Cerebellar cortex (tissue), 1 donor: ENCODE data around the gene POU3F3.

Experiments
- DNase-seq: peaks from one replicate; pipeline ENCODE4 v3.0.0-alpha.2; 2015; ENCODE audit warnings: low spot score

POU3F3 gene

DNA sequence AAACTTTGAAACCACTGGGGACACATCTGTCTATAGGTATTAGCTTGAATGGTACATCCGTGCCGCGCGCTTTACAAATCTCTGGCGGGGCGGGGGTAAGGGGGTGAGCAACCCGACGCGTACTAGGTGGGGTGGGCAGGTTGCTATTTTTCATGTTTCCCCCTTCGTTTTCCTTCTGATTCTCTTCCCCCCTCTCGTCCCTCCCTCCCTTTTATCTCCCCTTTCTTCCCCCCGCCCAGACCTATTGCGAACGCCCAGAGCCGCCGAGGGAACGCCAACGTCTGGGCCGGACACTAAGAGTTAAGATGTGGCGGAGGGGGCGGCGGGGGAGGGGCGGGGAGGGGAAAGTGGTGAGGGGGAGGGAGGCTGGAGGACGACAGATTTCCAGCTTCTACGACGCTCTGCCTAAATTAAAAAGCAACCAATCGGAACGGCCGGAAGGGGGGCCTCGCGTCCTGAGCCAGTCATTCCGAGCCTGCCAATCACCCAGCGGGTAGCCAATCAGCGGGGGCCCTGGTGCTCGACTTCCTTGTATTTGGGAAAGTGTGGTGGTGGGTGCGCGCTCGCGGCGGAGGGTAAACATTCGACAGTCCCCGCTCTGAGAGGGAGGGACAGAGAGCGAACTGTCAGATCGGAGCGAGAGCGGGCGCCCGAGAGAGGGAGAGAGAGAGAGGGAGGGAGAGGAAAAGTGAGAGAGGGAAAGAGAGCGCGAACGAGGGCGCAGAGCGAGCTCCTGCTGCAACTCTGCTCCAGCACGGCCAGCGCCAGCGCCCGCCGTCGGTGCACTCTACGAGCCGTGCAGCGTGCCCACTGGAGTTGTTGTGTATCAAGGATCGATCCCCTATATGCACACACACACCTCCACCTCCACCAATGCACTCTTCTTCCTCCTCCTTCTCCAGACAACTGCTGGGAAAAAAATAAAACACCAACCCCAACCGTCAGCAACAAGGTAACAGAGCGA lies at the start of gene POU3F3:
POU3F3 (plus strand) TSS at position 582 of the 964 bp plus-strand sequence. CDS start 1,396 bp downstream, outside the sequence.
- peak; percentile 92 for DNase-seq

DNA sequence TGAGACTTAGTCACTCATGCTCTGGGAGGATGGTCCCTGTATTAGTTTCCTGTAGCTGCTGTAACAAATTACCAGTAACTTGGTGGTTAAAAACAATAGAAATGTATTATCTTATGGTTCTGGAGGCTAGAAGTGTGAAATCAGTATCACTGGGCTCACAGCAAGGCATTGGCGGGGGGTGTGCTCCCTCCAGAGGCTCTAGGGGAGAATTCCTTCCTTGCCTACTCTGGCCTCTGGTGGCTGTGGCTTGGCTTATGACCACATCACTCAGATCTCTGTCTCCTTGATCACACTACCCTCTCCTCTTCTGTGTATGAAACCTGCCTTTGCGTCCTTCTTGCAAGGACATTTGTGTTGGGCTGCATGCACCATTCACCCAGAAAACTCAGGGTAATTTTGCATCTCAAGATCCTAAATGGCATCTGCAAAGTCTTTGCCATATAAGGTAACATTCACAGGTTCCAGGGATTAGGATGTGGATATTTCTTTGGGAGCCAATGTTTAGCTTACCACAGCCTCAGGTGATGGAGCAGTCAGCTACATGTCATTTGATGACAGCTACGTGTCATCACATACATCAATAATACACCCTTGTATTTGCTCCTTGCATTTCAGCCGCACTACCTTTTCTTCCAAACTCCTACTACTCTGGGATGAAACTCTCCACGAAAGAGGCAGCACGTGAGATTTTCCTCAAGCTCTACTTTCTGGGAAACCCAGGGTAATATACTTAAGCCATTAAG lies 49.6 kb upstream of the POU3F3 start:
- DNase-seq, result no peak

DNA sequence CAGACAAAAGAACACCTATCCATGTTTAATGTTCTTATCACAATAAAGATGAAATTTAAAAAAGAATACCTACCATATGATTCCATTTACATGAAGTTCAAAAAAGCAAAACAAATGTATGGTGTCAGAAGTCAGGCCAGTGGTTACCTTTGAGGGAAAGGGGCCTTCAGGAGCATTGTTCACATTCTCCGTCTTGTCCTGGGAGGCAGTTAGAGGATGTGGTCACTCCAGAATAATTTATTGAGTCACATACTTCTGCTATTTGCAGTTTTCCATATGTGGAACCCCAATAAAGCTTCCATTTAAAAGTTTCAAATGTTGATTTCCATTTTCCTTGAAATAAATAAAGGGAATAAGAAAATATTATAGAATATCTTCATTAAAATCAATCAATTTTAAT lies 41.6 kb upstream of the POU3F3 start:
- no peak for DNase-seq

DNA sequence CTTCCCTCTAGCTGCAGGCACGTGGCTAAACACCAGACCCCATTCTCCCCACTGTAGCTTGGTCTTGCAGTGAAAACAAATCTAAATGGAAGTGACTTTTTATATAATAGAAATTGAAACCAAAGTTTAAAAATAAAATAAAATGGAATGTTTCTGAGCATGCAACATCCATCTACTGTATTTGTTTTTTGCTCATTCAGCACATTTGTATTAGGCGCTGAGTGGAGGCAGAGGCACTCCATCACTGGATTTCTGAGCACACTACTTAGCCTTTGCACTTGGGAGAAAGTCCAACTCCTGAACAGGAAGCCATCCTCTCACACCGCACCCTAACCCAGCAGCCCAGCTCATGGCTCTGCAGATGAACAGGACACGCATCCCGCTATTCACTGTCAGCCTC lies 37.8 kb upstream of the POU3F3 start:
- DNase-seq, result no peak

DNA sequence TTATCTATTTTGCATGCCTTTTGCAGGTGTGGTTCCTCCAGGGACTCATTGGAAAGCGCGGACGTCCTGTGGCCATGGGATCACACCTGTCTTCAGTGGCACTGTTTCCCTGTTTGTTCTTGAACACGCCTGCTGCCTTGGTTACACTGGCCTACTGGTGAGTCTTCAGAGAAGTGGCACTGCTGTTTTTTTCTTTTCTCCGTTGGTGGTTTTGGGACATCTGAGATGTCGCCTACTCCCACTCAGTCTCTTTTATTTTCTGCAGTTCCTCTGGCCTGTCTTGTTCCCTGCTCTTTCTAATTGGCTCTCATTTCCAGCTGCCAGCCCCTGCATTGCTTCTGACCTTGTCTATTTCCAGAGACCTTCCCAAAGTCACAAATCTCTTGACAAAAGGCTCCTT lies 35.7 kb upstream of the POU3F3 start:
- no peak for DNase-seq

DNA sequence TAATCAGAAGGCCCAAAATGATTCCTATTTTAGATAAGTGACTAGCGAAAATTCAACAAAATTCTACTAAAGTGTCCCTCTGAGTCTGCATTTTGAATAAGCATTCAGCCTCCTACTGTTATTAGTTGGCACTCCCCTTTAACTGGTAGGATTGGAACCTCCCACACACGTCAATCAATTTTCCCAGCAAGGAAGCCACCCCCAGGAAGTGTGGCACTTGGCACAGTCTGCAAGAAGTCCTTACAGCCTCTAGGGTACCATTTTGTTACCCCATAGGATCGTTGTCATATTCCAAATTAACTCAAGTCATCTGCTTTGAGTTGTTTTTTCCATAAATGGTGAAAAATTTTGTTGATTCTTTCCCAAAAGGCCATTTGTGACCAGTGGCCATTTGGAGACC lies 33.8 kb upstream of the POU3F3 start:
- no peak for DNase-seq

DNA sequence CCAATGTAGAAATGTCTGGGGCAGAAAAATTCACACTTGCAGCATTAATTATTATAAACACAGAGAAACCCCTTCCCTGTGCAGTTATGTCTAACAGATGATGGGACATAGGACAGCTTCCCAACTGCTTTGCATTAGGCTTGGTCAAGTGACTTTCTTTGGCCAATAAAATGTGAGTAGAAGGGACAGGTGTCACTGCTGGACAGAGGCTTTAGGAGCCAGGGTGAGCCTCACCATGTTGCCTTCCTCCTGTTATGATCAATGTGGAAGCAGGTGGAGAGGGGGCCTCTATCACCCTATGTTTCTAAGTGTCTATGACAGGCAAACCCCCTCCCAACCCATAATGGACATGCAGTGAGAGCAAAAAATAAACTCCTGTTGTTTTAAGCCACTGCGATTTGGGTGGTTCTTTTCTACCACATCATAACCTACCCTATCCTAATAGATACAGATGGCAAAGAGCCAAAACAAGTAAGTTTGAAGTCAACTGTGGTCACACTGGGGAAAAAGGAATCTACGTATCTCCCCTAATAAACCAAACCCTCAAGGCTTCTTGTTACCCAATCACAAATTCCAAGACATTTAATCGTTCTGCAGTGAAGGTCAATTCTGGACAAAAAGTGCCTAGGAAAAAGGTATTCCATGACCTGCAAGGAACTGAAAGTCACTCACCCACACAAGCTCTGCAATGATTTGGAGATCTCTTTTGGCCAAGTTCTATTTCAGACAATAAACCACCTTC lies 28.6 kb upstream of the POU3F3 start:
- no peak for DNase-seq

DNA sequence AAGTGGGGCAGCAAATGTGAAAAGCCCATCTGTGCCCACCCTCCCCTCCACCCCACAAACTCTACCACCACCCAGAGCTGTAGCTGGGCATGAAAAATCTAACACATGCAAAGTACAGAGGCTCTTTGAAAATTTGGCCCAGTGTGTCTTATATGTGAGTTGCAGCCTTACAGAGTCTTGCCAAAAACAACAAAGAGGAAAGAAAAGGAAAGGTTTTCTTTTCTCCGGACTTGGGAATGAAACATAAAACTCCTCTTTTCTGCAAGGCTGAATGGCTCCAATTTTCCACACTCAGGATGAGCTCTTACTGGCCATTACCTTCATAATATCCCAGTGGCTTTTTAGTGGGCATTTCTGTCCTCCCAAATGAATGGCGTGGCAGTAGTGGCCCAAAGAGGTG lies 27.9 kb upstream of the POU3F3 start:
- no peak for DNase-seq

DNA sequence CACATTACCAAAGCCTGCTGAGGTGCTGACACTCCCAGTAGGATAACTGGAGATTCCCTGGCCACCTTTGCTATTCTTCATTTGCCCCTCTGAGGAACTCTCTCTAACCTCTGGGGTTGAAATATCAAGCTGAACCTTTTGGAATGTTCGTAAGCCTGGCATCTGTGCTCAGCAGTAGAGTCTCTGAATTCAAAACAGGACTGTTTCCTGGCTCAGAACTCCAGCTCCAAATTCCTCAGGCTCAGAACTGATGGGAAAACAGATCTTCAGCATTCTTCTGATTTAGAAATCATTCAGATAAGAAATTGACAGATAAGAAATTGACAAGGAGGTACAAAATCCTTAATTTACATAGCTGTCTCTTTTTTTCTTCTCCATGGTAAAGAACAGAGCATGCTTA lies 22.2 kb upstream of the POU3F3 start:
- DNase-seq, result no peak

DNA sequence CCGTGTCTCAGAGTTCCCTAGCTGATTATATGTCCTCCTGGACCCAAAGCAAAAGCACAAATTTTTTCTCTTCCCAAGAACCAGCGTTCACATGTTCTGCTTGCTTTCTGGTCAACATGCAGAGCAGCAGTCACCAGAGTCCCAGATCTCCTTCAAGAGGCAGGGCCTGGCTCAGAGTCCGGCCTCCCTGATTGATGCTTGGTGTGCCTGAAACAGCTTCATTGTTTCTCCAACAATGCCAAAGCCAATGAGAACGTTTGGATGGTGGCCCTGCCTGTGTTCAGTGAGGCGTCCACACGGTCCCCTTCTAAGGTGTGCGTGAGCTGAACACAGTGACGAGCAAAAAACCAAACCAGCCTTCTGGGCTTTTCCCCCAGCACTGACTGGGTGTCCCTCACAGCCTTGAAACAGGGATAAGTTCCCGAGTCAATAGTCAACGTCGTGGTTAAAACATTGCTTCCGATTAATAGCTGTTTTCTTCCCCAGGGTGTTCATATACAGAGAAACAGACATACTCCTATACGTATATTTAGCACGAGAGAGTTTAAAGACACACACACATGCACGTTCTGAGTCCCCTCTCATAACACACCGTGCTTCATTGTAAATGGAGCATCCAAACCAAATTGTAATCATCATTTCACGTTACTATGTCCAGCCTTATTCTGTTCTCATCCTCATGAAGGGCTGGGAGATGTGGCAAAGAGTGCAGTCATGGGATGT lies 19.3 kb upstream of the POU3F3 start:
- peak; percentile 12 for DNase-seq

DNA sequence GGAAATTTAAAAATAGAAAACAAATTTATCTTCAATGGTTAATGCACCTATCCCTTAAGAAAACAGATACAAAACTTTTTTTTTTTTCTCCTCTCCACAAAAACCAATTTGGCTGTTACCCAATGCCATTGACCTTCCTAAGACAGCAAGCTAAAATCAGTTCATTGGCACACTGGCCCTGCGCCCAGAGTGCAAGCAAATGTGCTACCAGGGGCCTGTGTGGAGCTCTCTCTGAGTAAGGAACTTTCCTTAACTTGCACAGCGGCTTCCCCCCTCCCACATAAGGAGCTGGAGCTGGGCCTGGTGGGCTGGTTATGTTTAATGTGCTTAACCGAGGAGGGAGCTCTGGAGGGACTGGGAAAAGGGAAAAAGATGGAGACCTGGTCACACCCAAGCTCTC lies 17.6 kb upstream of the POU3F3 start:
- no peak for DNase-seq

DNA sequence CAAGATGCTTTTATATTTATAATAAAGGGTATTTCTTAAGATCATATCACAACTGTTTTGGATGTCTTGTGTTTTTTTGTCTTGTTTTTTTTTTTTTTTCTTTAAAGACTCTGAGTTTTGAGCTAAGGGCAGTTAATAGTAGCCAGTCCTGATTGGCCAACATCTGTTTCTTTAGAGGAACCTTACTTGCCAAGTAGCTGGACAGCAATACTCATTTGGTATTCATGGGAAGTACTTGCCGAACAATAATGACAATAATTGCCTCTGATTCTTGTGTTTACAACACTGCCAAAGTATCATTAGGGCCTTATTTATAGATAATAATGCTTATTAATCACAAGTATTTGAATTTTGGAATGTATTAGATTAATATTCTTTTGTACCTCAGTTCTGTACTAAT lies 17.1 kb upstream of the POU3F3 start:
- no peak for DNase-seq

DNA sequence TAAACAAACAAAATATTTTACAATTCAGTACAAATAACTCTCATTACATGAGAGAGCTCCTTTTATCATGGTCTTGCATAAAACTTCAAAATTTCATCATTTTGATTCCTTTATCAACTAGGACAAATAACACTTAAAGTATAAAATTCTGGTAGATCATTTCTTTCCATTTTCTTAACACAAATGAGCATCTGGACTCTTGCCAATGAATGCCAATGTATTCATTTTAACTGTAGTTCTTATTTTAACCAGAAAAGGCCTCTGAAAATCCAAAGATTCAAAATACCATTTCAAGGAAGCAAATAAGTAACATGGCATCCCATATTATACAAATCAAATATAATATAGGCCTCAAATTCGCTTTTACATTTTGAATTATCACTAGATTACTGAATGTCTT lies 13.8 kb upstream of the POU3F3 start:
- DNase-seq, result no peak

DNA sequence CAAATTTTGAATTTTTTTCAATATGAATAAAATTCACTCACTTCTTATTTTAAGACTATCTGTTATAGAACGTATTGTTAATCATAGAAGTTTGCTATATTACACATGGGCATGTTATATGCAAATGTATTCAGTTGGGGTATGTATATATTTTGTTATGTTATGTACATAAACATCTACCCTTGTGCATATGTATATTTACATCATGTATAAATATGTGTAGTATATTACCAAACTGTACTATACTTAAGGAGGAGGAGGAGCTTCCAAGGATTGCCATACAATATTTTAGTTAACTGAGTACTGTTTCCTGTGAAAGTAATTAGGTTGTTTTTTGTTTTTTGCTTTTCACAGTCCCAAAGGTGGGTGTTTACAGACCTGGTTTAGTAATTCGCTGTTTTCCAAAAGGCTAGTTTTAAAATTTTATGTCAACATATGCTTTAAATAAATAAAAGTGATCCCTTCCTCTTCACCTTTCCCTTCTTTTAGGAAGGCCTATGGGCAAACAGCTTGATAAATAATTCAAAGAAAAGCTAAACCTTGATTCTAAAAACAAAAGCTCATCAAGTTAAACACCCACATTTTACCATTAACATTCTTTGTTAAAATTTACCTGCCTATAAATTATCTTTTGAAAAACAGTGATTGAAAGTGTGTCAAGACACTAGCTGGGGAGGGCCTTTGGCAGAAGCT lies 12.9 kb upstream of the POU3F3 start:
- no peak for DNase-seq

DNA sequence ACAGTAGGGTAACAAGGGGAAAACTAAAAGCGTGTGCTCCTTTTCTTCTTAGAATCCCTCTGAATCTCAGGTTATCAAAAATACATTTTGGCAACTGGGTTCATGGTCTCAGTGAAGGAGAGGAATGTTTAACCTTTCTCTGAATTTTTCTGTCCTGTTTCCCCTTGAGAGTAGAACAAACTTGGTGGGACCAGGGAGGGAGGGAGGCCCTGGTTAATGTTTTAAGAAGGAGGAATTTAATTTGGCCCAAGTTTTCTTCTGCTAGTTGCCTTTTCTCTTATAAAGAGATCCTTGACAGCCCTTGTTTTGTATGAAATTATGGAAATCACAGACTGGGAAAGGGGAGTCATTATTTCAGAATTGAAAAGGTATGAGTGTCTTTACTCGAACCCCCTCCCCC lies 12.2 kb upstream of the POU3F3 start:
- no peak for DNase-seq

DNA sequence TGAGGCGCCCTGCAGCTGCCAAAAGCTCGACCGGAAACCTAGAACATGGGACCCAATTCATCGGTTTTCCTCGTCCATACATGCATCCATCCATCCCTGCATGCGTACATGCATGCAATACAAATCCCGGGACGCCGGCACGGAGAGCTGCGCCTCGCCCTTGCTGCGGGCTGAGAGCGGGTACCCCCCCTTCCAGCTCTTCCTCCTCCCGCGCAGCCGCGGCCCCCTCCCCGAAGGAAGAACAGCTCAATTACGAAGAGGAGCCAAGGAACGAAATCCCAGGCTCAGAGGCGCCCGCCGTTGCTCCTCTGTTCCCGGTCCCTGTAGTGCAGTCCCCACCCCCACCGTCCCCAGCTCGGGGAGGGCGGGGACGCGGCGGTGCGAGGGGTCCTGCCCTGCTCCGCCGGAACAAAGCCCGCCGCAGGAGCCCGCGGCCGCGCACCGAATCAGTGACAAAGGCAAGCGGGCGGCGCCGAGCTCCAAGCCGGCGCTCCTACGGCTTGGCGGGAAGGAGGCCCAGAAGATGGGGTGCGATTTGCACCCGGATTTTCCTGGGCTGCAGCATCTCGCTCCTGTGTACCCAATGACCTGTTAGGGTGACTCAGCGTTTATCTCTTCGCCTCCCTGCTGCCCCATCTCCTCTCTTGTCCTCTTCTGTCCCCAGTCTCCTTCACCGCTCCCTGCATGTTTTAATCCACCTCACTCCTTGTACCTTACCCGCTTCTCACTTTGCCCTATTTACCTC lies 8.9 kb upstream of the POU3F3 start:
- DNase-seq, result peak; percentile 34

DNA sequence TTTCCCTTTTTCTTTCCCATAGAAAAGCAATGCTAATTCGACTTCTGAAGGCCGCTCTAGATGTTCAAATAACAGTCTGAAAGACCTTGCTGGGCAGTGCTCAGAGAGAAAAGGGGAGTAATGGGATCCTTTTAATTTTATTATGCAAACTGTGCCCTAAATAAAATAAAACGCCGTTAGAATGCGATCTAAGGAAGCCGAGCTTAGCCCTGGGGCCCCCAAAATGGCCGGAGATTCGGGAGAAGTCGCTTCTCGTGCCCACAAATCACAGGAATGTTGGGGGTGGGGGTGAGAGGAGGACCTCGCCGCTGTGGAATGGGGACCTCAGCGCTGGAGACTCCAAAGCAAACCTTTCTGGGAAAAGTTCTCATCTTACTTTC lies 8.4 kb upstream of the POU3F3 start:
- no peak for DNase-seq

DNA sequence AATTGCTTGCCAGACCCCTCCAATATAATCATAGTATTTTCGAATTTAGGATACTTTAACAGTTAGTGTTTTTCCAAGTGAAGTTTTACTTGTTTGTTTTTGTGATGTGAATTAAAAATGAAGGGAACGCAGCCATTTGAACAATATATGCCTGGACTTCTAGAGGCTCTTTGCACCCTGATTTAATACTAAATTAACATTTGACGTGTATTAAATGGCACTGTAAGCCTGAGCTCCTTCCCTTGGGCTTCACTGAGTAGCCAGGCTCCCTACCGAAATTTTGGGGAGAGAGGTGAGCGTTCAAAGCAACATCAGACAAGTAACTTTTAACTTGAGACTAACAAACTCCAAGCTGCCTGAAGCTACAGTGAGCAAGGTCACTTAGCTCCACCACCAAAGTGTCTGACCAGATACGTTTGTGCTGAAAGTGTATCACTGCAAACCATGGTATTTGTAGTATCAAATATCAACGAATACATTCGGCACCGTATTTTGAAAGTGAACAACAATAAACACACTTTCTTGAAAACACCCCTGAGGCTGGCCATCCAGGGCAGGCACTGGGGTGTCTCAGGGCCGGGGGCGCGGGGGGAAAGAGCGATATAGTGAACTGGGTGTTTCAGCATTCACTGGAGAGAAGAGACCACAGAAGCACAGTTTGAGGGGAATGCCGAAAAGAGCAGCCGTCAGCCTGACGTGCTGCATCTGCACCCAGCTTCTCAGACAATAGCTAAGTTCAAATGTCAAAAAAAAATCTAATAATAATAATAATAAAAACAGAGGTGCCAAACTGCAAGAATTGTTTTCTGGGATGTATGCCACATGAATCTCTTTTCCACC lies 7.7 kb upstream of the POU3F3 start:
- no peak for DNase-seq

DNA sequence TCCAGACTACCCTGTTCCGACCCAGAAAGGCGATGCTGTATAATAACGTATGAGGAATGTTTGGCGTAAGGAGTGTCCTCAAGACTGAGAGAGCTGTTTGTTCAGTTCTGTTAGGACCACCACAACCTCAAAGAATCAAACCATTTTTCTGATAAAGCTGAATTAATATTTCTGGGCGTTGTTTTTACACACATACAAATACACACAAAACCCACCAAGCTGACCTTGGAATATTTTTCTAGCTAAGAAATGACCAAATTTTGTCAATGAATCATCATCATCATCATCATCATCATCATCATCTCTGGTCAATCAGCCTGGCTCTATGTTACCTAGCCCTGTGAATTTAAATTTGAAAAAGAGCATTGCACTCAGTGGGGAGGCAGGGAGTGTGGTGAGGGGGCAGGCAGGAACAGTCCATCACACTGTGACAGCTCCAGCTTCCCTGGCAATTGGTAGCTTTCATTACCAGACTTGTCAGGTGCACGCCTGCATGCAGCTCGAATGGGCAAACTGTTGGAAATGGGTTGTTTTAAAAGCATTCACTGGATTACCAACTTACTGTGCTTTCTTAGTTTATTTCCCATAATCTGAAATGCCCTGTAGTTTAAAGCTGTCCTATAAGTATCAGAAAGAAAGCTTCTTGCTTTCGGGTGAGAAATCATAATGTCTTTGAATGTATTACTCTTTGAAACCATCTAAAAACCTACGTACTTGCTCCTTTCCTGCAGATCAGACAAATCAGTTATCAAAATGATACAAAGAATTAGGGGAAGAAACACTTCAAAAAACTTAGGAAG lies 6.9 kb upstream of the POU3F3 start:
- no peak for DNase-seq
